NCI-H1105 (cell line): ENCODE results near the gene CLBA1.
"Not testable (repeated sequence)": the region's sequence is repeated elsewhere in the genome, so short reads cannot be mapped to it uniquely, and the experiment has no call there.

Experiments
- DNase-seq: peaks from one replicate; lab custom pipeline; 2025; lab: John Stamatoyannopoulos, UW

The CLBA1 gene

GRCh38 chr14:105023144-105023543 is 37.6 kb downstream of the CLBA1 start:
- DNase-seq: no peak

GRCh38 chr14:105023791-105024480 is 38.3 kb downstream of the CLBA1 start:
- DNase-seq: no peak

GRCh38 chr14:105025429-105025828 is 39.8 kb downstream of the CLBA1 start:
- DNase-seq: no peak

GRCh38 chr14:105026033-105026785 is 40.6 kb downstream of the CLBA1 start:
- DNase-seq: no peak

- DNase-seq: no peak
Observed at GRCh38 chr14:105026802-105027563, 41.4 kb downstream of the CLBA1 start.

- not testable (repeated sequence) for DNase-seq
Observed at GRCh38 chr14:105027718-105028117, 42.1 kb downstream of the CLBA1 start.

GRCh38 chr14:105028251-105028927 is 42.8 kb downstream of the CLBA1 start:
- no peak for DNase-seq

- no peak for DNase-seq
Observed at GRCh38 chr14:105029402-105029801, 43.8 kb downstream of the CLBA1 start.

- DNase-seq: no peak
Observed at GRCh38 chr14:105030194-105030593, 44.6 kb downstream of the CLBA1 start.

GRCh38 chr14:105030836-105031396 is 45.3 kb downstream of the CLBA1 start:
- DNase-seq: no peak

GRCh38 chr14:105032451-105032901 is 46.9 kb downstream of the CLBA1 start:
- DNase-seq: not testable (repeated sequence)

GRCh38 chr14:105033412-105033900 is 47.9 kb downstream of the CLBA1 start:
- not testable (repeated sequence) for DNase-seq

GRCh38 chr14:105034315-105035039 is 48.9 kb downstream of the CLBA1 start:
- DNase-seq: no peak

- not testable (repeated sequence) for DNase-seq
Observed at GRCh38 chr14:105035616-105036015, 50.0 kb downstream of the CLBA1 start.

- no peak for DNase-seq
Observed at GRCh38 chr14:105039458-105040205, 54.0 kb downstream of the CLBA1 start.

GRCh38 chr14:105041841-105042765 is 56.5 kb downstream of the CLBA1 start:
- no peak for DNase-seq

GRCh38 chr14:105042813-105043212 is 57.2 kb downstream of the CLBA1 start:
- no peak for DNase-seq

GRCh38 chr14:105043641-105044040 is 58.1 kb downstream of the CLBA1 start:
- no peak for DNase-seq
